ENCODE results near the gene PLPPR1. TPM values are rescaled to one million over a fixed set of nuclear protein-coding genes. Genes with fewer than 3 reads are reported as not detected.
"Not testable (repeated sequence)": the region's sequence is repeated elsewhere in the genome, so short reads cannot be mapped to it uniquely, and the experiment has no call there.

The PLPPR1 gene
- total RNA-seq, 2 experiments from 2014 or later: not detected

GRCh38 chr9:101029315-101030085, 973 bp downstream of the PLPPR1 start:
- Mint-ChIP-seq H3K4me3 (no peak overlapping the region), H3K27me3 (peaks cover 44% of the 10 kb centered on the region), H3K27ac (no peak overlapping the region), H3K36me3 (no peaks in the 10 kb centered on the region), H3K4me1 (no peaks in the 10 kb centered on the region), H3K9me3 (ENCODE audit: low read depth) (no peaks in the 10 kb centered on the region)
- CTCF ChIA-PET: no interaction called here
- no peak for DNase-seq
- ATAC-seq: no peak

- H3K27me3 Mint-ChIP-seq: peaks cover 44% of the 10 kb centered on the region
- H3K4me3 Mint-ChIP-seq: no peak overlapping the region
- CTCF ChIA-PET: no interaction called here
- H3K4me1 Mint-ChIP-seq: no peaks in the 10 kb centered on the region
- no peaks in the 10 kb centered on the region for H3K9me3 Mint-ChIP-seq (ENCODE audit: low read depth)
- H3K36me3 Mint-ChIP-seq: no peaks in the 10 kb centered on the region
- DNase-seq: no peak
- ATAC-seq: no peak
- H3K27ac Mint-ChIP-seq: no peak overlapping the region
Observed at GRCh38 chr9:101030086-101030391, 1.5 kb downstream of the PLPPR1 start.

- CTCF ChIA-PET: no interaction called here
Observed at GRCh38 chr9:101032426-101032825, 3.9 kb downstream of the PLPPR1 start.

GRCh38 chr9:101034222-101034621, 5.7 kb downstream of the PLPPR1 start:
- no peak overlapping the region for H3K4me3 Mint-ChIP-seq
- no peaks in the 10 kb centered on the region for H3K4me1 Mint-ChIP-seq
- no peak for ATAC-seq
- no peaks in the 10 kb centered on the region for H3K9me3 Mint-ChIP-seq (ENCODE audit: low read depth)
- peaks cover 24% of the 10 kb centered on the region for H3K27me3 Mint-ChIP-seq
- no peak for DNase-seq
- CTCF ChIA-PET: no interaction called here
- no peaks in the 10 kb centered on the region for H3K36me3 Mint-ChIP-seq
- no peak overlapping the region for H3K27ac Mint-ChIP-seq

More at GRCh38 chr9:101032426-101032825, 3.9 kb downstream of the PLPPR1 start:
- no peaks in the 10 kb centered on the region for H3K9me3 Mint-ChIP-seq (ENCODE audit: low read depth)
- peaks cover 37% of the 10 kb centered on the region for H3K27me3 Mint-ChIP-seq
- no peak for DNase-seq
- ATAC-seq: no peak
- H3K36me3 Mint-ChIP-seq: no peaks in the 10 kb centered on the region
- no peak overlapping the region for H3K4me3 Mint-ChIP-seq
- H3K27ac Mint-ChIP-seq: no peak overlapping the region
- no peaks in the 10 kb centered on the region for H3K4me1 Mint-ChIP-seq

- Mint-ChIP-seq H3K4me3 (no peak overlapping the region), H3K27ac (no peak overlapping the region), H3K36me3 (no peaks in the 10 kb centered on the region), H3K4me1 (no peaks in the 10 kb centered on the region), H3K9me3 (ENCODE audit: low read depth) (no peaks in the 10 kb centered on the region), H3K27me3 (peaks cover 15% of the 10 kb centered on the region)
- CTCF ChIA-PET: no interaction called here
- DNase-seq: no peak
- ATAC-seq: no peak
Observed at GRCh38 chr9:101035098-101035497, 6.6 kb downstream of the PLPPR1 start.

- H3K36me3 Mint-ChIP-seq: no peaks in the 10 kb centered on the region
- H3K4me1 Mint-ChIP-seq: no peaks in the 10 kb centered on the region
- CTCF ChIA-PET: no interaction called here
- no peaks in the 10 kb centered on the region for H3K27me3 Mint-ChIP-seq
- H3K27ac Mint-ChIP-seq: no peak overlapping the region
- H3K9me3 Mint-ChIP-seq (ENCODE audit: low read depth): no peaks in the 10 kb centered on the region
- ATAC-seq (no peak), DNase-seq (no peak)
- H3K4me3 Mint-ChIP-seq: no peak overlapping the region
Observed at GRCh38 chr9:101037430-101037829, 8.9 kb downstream of the PLPPR1 start.

GRCh38 chr9:101038488-101038887, 10.0 kb downstream of the PLPPR1 start:
- H3K4me3 Mint-ChIP-seq: no peak overlapping the region
- ATAC-seq: no peak
- H3K27ac Mint-ChIP-seq: no peak overlapping the region
- no peaks in the 10 kb centered on the region for H3K4me1 Mint-ChIP-seq
- H3K27me3 Mint-ChIP-seq: no peaks in the 10 kb centered on the region
- CTCF ChIA-PET: no interaction called here
- H3K9me3 Mint-ChIP-seq (ENCODE audit: low read depth): no peaks in the 10 kb centered on the region
- DNase-seq: no peak
- H3K36me3 Mint-ChIP-seq: no peaks in the 10 kb centered on the region

- DNase-seq; CTCF ChIA-PET; H3K9me3 Mint-ChIP-seq (ENCODE audit: low read depth); H3K27ac Mint-ChIP-seq; H3K4me3 Mint-ChIP-seq; H3K4me1 Mint-ChIP-seq; H3K36me3 Mint-ChIP-seq; ATAC-seq; H3K27me3 Mint-ChIP-seq: not testable (repeated sequence)
Observed at GRCh38 chr9:101039581-101039980, 11.1 kb downstream of the PLPPR1 start.

GRCh38 chr9:101047848-101048397, 19.4 kb downstream of the PLPPR1 start:
- no peak overlapping the region for H3K4me3 Mint-ChIP-seq
- H3K4me1 Mint-ChIP-seq: no peaks in the 10 kb centered on the region
- CTCF ChIA-PET: no interaction called here
- no peaks in the 10 kb centered on the region for H3K9me3 Mint-ChIP-seq (ENCODE audit: low read depth)
- H3K36me3 Mint-ChIP-seq: no peaks in the 10 kb centered on the region
- DNase-seq: no peak
- H3K27ac Mint-ChIP-seq: no peak overlapping the region
- no peaks in the 10 kb centered on the region for H3K27me3 Mint-ChIP-seq
- ATAC-seq: no peak

GRCh38 chr9:101050650-101051049, 22.1 kb downstream of the PLPPR1 start:
- CTCF ChIA-PET: no interaction called here
- H3K4me1 Mint-ChIP-seq: no peaks in the 10 kb centered on the region

GRCh38 chr9:101054657-101055056, 26.1 kb downstream of the PLPPR1 start:
- CTCF ChIA-PET: no interaction called here
- H3K36me3 Mint-ChIP-seq: no peaks in the 10 kb centered on the region
- no peak overlapping the region for H3K27ac Mint-ChIP-seq
- no peaks in the 10 kb centered on the region for H3K9me3 Mint-ChIP-seq (ENCODE audit: low read depth)
- no peak overlapping the region for H3K4me3 Mint-ChIP-seq
- no peaks in the 10 kb centered on the region for H3K27me3 Mint-ChIP-seq
- ATAC-seq (no peak), DNase-seq (no peak)
- no peaks in the 10 kb centered on the region for H3K4me1 Mint-ChIP-seq

More at GRCh38 chr9:101050650-101051049, 22.1 kb downstream of the PLPPR1 start:
- no peak for ATAC-seq
- no peak overlapping the region for H3K27ac Mint-ChIP-seq
- no peak overlapping the region for H3K4me3 Mint-ChIP-seq
- DNase-seq: no peak
- H3K27me3 Mint-ChIP-seq: no peaks in the 10 kb centered on the region
- H3K36me3 Mint-ChIP-seq: no peaks in the 10 kb centered on the region
- H3K9me3 Mint-ChIP-seq (ENCODE audit: low read depth): no peaks in the 10 kb centered on the region

- Mint-ChIP-seq H3K27ac (no peak overlapping the region), H3K27me3 (no peaks in the 10 kb centered on the region), H3K9me3 (ENCODE audit: low read depth) (no peaks in the 10 kb centered on the region), H3K36me3 (no peaks in the 10 kb centered on the region), H3K4me3 (no peak overlapping the region), H3K4me1 (no peaks in the 10 kb centered on the region)
- CTCF ChIA-PET: no interaction called here
- ATAC-seq: no peak
- no peak for DNase-seq
Observed at GRCh38 chr9:101055516-101055915, 27.0 kb downstream of the PLPPR1 start.

- H3K4me3 Mint-ChIP-seq: no peak overlapping the region
- ATAC-seq (no peak), DNase-seq (no peak)
- H3K36me3 Mint-ChIP-seq: no peaks in the 10 kb centered on the region
- no peaks in the 10 kb centered on the region for H3K9me3 Mint-ChIP-seq (ENCODE audit: low read depth)
- CTCF ChIA-PET: no interaction called here
- H3K27ac Mint-ChIP-seq: no peak overlapping the region
- H3K4me1 Mint-ChIP-seq: no peaks in the 10 kb centered on the region
- H3K27me3 Mint-ChIP-seq: no peaks in the 10 kb centered on the region
Observed at GRCh38 chr9:101062686-101063085, 34.2 kb downstream of the PLPPR1 start.

GRCh38 chr9:101063192-101063591, 34.7 kb downstream of the PLPPR1 start:
- Mint-ChIP-seq H3K27me3 (no peaks in the 10 kb centered on the region), H3K36me3 (no peaks in the 10 kb centered on the region), H3K4me1 (no peaks in the 10 kb centered on the region), H3K9me3 (ENCODE audit: low read depth) (no peaks in the 10 kb centered on the region), H3K4me3 (no peak overlapping the region), H3K27ac (no peak overlapping the region)
- CTCF ChIA-PET: no interaction called here
- ATAC-seq: no peak
- DNase-seq: no peak
